Adipocyte (in vitro differentiated cells): ENCODE measurements around the gene ZNF672.
"Not testable (repeated sequence)": the region's sequence is repeated elsewhere in the genome, so short reads cannot be mapped to it uniquely, and the experiment has no call there.

Experiments
- DNase-seq: peaks from one replicate; pipeline ENCODE4 v3.0.0-alpha.2; 2015; ENCODE audit warnings: low read depth
- H3K27me3 ChIP-seq: replicated peaks from 2 replicates; pipeline ENCODE4 v1.7.0; 2013; ENCODE audit warnings: mild to moderate bottlenecking, low read length, moderate library complexity; ENCODE audit not compliant: control insufficient read depth, insufficient read depth
- H3K36me3 ChIP-seq: 2 replicates; pipeline ENCODE4 v1.7.0; 2013; ENCODE audit warnings: low read length, mild to moderate bottlenecking, moderate library complexity; ENCODE audit not compliant: control insufficient read depth, insufficient read depth, severe bottlenecking
- H3K4me1 ChIP-seq: 2 replicates; pipeline ENCODE4 v1.7.0; 2013; ENCODE audit warnings: mild to moderate bottlenecking, low read length, moderate library complexity; ENCODE audit not compliant: control insufficient read depth, insufficient read depth
- H3K4me3 ChIP-seq: 2 replicates; pipeline ENCODE4 v1.7.0; 2013; ENCODE audit warnings: mild to moderate bottlenecking, low read length, moderate library complexity
- H3K9ac ChIP-seq: 2 replicates; pipeline ENCODE4 v1.7.0; 2013; ENCODE audit warnings: mild to moderate bottlenecking, low read length, moderate library complexity
- H3K9me3 ChIP-seq: 2 replicates; pipeline ENCODE4 v1.7.0; 2013; ENCODE audit warnings: mild to moderate bottlenecking, low read length, moderate library complexity; ENCODE audit not compliant: control insufficient read depth

Gene ZNF672

DNA sequence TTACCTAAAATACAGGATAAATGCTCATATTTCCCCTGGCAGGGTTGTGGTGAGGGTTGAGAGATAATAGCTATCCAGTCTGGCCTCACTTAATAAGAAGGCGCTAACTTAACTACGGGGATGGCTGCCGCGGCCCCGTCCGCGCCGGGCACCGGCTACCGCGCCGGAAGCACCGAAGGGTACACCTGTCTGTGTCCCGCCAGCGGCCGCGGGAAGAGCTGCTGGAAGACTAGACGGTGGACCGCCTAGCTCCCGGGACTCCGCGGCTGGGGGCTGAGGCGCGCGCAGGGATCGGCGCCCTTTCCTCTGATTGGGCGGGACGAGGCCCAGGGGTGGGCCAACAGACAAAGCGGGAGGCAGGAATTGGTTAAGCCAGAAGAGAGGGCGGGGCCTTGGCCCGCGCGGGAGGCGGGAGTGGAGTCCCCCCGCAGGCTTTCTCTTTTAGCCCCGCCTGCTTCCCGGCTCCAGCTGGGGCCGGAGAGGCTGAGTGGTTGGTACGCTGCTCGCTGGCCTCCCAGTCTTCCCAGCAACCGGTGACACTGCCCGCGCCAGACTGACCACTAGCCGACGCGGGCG is at the start of gene ZNF672:
TSS of gene ZNF672 (plus strand) at position 444 of the 576 bp plus-strand sequence. CDS start 9,051 bp downstream, outside the sequence.
- Histone ChIP-seq H3K4me3 (peak within 1 kb of the TSS; percentile 85), H3K36me3 (no peaks in the 10 kb centered on the region), H3K4me1 (peaks cover 42% of the 10 kb centered on the region), H3K9me3 (no peaks in the 10 kb centered on the region), H3K27me3 (no peaks in the 10 kb centered on the region), H3K9ac (peak within 1 kb of the TSS; percentile 95)
- peak; percentile 100 for DNase-seq

- Histone ChIP-seq H3K27me3 (no peaks in the 10 kb centered on the region), H3K36me3 (no peaks in the 10 kb centered on the region), H3K4me3 (no peak overlapping the region), H3K4me1 (no peaks in the 10 kb centered on the region), H3K9ac (no peak overlapping the region), H3K9me3 (peaks cover 1% of the 10 kb centered on the region)
- no peak for DNase-seq
Observed at GRCh38 chr1:248788327-248788726, 49.7 kb upstream of the ZNF672 start.

GRCh38 chr1:248789337-248789736 is 48.7 kb upstream of the ZNF672 start:
- not testable (repeated sequence) for DNase-seq, H3K27me3 ChIP-seq, H3K36me3 ChIP-seq, H3K4me3 ChIP-seq, H3K9me3 ChIP-seq, H3K4me1 ChIP-seq, H3K9ac ChIP-seq

- Histone ChIP-seq H3K9me3 (peaks cover 14% of the 10 kb centered on the region), H3K36me3 (no peaks in the 10 kb centered on the region), H3K4me3 (no peak overlapping the region)
Observed at GRCh38 chr1:248790456-248790855, 47.6 kb upstream of the ZNF672 start.

DNA sequence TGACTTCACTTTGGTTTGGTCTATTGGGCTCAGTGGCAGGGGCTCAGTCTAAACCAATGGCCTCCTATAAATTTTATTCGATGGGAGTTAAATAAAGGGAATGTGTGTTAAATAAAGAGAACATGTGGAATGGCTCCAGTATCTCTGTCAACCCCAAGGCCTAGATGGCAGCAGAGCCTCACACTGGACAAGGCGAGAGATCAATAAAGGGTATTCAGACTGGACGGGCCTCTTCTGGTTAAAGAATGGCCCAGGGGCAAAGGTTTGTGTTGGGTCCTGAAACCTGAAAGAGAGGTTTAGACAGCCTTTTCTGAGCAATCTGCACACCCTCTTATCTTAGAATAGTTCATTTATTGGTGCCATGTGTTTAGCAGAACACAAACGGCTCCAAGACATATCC is 47.0 kb upstream of the ZNF672 start:
- Histone ChIP-seq H3K9me3 (peaks cover 18% of the 10 kb centered on the region), H3K9ac (no peak overlapping the region), H3K27me3 (no peaks in the 10 kb centered on the region), H3K36me3 (no peaks in the 10 kb centered on the region), H3K4me3 (no peak overlapping the region), H3K4me1 (no peaks in the 10 kb centered on the region)
- no peak for DNase-seq

More at GRCh38 chr1:248790456-248790855, 47.6 kb upstream of the ZNF672 start:
- Histone ChIP-seq H3K4me1 (no peaks in the 10 kb centered on the region), H3K9ac (no peak overlapping the region), H3K27me3 (no peaks in the 10 kb centered on the region)
- no peak for DNase-seq

DNA sequence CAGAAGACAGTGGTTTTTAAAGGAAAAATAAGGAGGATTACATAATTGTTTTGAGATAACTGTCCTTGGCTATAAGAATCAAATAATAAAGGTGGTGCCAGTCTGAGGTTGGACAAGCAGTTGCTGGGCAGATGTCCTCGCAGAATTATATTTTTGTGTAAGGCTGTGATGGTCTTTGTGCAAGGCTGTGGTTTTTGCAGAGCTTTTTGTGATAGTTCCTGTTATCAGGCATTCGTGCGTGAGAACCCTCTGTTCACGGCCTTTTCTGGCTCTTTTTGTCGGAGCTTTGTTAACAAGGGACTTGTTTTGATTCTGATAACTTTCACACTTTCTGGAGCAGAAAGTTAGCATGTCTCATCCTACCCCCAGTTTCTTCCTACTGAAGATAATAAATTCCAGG is 45.7 kb upstream of the ZNF672 start:
- H3K36me3 ChIP-seq: no peaks in the 10 kb centered on the region
- H3K9me3 ChIP-seq: peaks cover 18% of the 10 kb centered on the region
- H3K4me1 ChIP-seq: no peaks in the 10 kb centered on the region
- no peaks in the 10 kb centered on the region for H3K27me3 ChIP-seq
- no peak for DNase-seq
- no peak overlapping the region for H3K9ac ChIP-seq
- H3K4me3 ChIP-seq: no peak overlapping the region

DNA sequence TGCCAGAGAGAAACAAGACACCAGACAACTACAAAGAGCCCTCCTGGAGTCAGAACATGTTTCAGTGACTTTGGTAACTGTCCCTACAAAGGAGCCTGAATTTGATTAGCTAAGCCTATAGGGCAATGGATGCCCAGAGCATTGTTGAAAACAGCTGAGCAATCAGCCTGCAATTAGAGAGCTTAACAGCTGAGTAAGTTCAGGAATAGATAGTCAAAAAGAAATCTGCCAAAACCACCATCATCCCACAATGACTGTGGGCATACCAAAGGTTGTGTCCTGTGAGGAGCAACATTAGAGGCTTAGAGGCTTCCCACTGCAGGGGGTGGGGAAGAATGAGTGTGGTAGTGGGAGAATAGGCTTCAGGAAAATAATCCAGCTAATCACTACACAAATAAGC is 44.4 kb upstream of the ZNF672 start:
- H3K36me3 ChIP-seq: no peaks in the 10 kb centered on the region
- no peaks in the 10 kb centered on the region for H3K4me1 ChIP-seq
- no peak overlapping the region for H3K9ac ChIP-seq
- DNase-seq: no peak
- H3K9me3 ChIP-seq: peaks cover 18% of the 10 kb centered on the region
- H3K27me3 ChIP-seq: no peaks in the 10 kb centered on the region
- no peak overlapping the region for H3K4me3 ChIP-seq

GRCh38 chr1:248794663-248795062 is 43.4 kb upstream of the ZNF672 start:
- H3K27me3 ChIP-seq, H3K4me1 ChIP-seq, DNase-seq, H3K4me3 ChIP-seq, H3K9ac ChIP-seq, H3K36me3 ChIP-seq: not testable (repeated sequence)
- peaks cover 18% of the 10 kb centered on the region for H3K9me3 ChIP-seq

DNA sequence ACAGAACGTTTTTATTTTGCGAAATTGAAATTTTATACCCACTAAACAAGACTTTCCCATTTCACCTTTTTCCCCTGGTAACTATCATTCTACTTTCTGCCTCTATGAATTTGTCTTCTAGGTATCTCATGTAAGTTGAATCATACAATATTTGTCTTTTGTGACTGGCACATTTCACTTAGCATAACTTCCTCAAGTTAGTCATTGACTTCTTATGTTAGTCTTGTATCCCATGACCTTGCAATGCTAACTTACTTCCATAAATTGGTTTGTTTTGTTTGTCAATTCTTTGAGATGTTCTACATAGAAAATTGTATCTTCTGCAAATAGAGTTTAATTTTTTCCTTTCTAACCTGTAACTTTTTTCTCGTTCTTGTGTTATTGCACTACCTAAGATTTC is 39.2 kb upstream of the ZNF672 start:
- Histone ChIP-seq H3K36me3 (no peaks in the 10 kb centered on the region), H3K27me3 (peaks cover 5% of the 10 kb centered on the region), H3K4me3 (no peak overlapping the region), H3K9me3 (peaks cover 13% of the 10 kb centered on the region), H3K9ac (no peak overlapping the region), H3K4me1 (no peaks in the 10 kb centered on the region)
- no peak for DNase-seq

DNA sequence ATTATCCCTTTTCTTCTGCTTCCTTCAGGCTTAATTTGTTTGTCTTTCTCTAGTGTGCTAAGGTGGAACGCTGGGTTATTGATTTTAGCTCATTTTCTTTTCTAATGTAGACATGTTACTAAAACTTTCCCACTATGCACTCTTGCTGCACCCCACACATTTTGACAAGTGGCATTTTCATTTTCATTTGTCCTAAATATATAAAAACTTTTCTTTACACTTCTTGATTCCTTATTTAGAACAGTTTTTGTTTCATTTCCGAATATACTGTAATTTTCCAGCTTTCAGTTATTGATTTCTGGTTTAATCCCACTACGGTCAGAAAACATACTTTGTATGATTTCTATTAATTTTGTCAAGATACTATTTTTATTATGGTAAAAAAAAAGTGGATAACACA is 37.6 kb upstream of the ZNF672 start:
- H3K36me3 ChIP-seq: no peaks in the 10 kb centered on the region
- H3K4me1 ChIP-seq: no peaks in the 10 kb centered on the region
- H3K9ac ChIP-seq: no peak overlapping the region
- no peak overlapping the region for H3K4me3 ChIP-seq
- H3K27me3 ChIP-seq: peaks cover 5% of the 10 kb centered on the region
- no peak for DNase-seq
- H3K9me3 ChIP-seq: peaks cover 4% of the 10 kb centered on the region

DNA sequence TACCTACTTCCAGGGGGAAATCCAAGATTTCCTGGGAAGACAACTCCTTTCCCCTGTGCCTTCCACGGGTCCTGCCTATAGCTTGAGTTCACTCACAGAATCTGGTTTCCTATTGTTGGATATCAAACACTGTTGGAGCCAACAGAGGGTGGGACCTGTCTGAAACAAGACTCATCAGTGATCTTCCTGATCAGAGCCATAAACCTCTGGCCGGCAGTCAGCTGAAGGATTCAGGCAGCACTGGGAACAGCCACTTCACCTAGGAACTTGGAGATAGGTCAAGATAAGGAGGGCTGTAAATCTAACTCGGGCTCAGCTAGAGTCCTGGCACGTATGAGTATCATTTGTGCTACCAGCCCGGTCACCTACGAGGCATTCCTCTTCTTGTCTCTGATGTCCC is 35.6 kb upstream of the ZNF672 start:
- no peak overlapping the region for H3K4me3 ChIP-seq
- no peaks in the 10 kb centered on the region for H3K4me1 ChIP-seq
- H3K27me3 ChIP-seq: peaks cover 5% of the 10 kb centered on the region
- no peaks in the 10 kb centered on the region for H3K36me3 ChIP-seq
- no peak overlapping the region for H3K9ac ChIP-seq
- no peaks in the 10 kb centered on the region for H3K9me3 ChIP-seq
- no peak for DNase-seq

- not testable (repeated sequence) for H3K9ac ChIP-seq, H3K27me3 ChIP-seq, H3K4me3 ChIP-seq, H3K36me3 ChIP-seq, H3K4me1 ChIP-seq, H3K9me3 ChIP-seq, DNase-seq
Observed at GRCh38 chr1:248803501-248803900, 34.5 kb upstream of the ZNF672 start.
